Liver (tissue), 9 donors: ENCODE data around the gene PARD6A. TPM values are rescaled to one million over a fixed set of nuclear protein-coding genes. Genes with fewer than 3 reads are reported as not detected.

ENCODE experiments used
- DNase-seq: peaks from one replicate; pipeline ENCODE4 v3.0.0-alpha.2; 2017; ENCODE audit warnings: low spot score
- H3K27ac ChIP-seq, 2 donors: one replicate each; pipeline ENCODE4 v1.7.0; 2013; ENCODE audit warnings: inconsistent platforms in 2 of 2, low read length in 2 of 2, control low read depth in 1 of 2, low read depth in 1 of 2, mild to moderate bottlenecking in 1 of 2
- H3K27me3 ChIP-seq, 4 donors: one replicate each; pipeline versions ENCODE4 v1.6.1 to v1.7.0; 2013; ENCODE audit warnings: low read length in 3 of 4, inconsistent platforms in 1 of 4, mild to moderate bottlenecking in 1 of 4, moderate library complexity in 1 of 4; ENCODE audit not compliant: control insufficient read depth in 4 of 4, insufficient read depth in 4 of 4
- H3K36me3 ChIP-seq, 4 donors: one replicate each; pipeline versions ENCODE4 v1.6.1 to v1.7.0; 2013; ENCODE audit warnings: low read length in 3 of 4, mild to moderate bottlenecking in 3 of 4, low read depth in 1 of 4, moderate library complexity in 1 of 4; ENCODE audit not compliant: control insufficient read depth in 4 of 4, insufficient read depth in 3 of 4
- H3K4me1 ChIP-seq, 4 donors: one replicate each; pipeline versions ENCODE4 v1.6.1 to v1.7.0; 2013; ENCODE audit warnings: low read length in 3 of 4, mild to moderate bottlenecking in 3 of 4, moderate library complexity in 1 of 4; ENCODE audit not compliant: control insufficient read depth in 4 of 4, insufficient read depth in 4 of 4
- H3K4me3 ChIP-seq, 3 donors: one replicate each; pipeline versions ENCODE4 v1.6.1 to v1.7.0; 2013; ENCODE audit warnings: low read length in 3 of 3, control low read depth in 1 of 3, low read depth in 1 of 3, mild to moderate bottlenecking in 1 of 3
- H3K9ac ChIP-seq, 2 donors: one replicate each; pipeline ENCODE4 v1.7.0; 2013; ENCODE audit warnings: low read length in 2 of 2, mild to moderate bottlenecking in 2 of 2, moderate library complexity in 2 of 2, control low read depth in 1 of 2, low read depth in 1 of 2
- H3K9me3 ChIP-seq, 4 donors: one replicate each; pipeline versions ENCODE4 v1.6.1 to v1.7.0; 2013; ENCODE audit warnings: low read length in 3 of 4; ENCODE audit not compliant: control insufficient read depth in 4 of 4
- EGR1 ChIP-seq, 2 donors: IDR thresholded peaks; 2 replicates each; pipeline ENCODE4 v1.6.1; 2016 to 2018; ENCODE audit warnings: antibody characterized with exemption in 2 of 2, low read depth in 2 of 2
- FOXA1 ChIP-seq: IDR thresholded peaks from 2 replicates; pipeline ENCODE4 v1.6.1; 2016; ENCODE audit warnings: antibody characterized with exemption
- FOXA2 ChIP-seq: IDR thresholded peaks from 2 replicates; pipeline ENCODE4 v1.6.1; 2016; ENCODE audit warnings: antibody characterized with exemption
- HNF4A ChIP-seq, 2 donors: conservative IDR thresholded peaks; 2 replicates each; pipeline ENCODE4 v1.6.1; 2016; ENCODE audit warnings: antibody characterized with exemption in 2 of 2, mild to moderate bottlenecking in 2 of 2
- HNF4G ChIP-seq: IDR thresholded peaks from 2 replicates; pipeline ENCODE4 v1.6.1; 2016; ENCODE audit warnings: antibody characterized with exemption
- JUND ChIP-seq, 2 donors: IDR thresholded peaks; 2 replicates each; pipeline ENCODE4 v1.6.1; 2016; ENCODE audit warnings: antibody characterized with exemption in 2 of 2
- NR2F2 ChIP-seq: IDR thresholded peaks from 2 replicates; pipeline ENCODE4 v1.6.1; 2016; ENCODE audit warnings: antibody characterized with exemption
- RXRA ChIP-seq, 2 donors: IDR thresholded peaks; 2 replicates each; pipeline ENCODE4 v1.6.1; 2017 to 2018; ENCODE audit warnings: antibody characterized with exemption in 2 of 2, mild to moderate bottlenecking in 1 of 2
- SP1 ChIP-seq: IDR thresholded peaks from 2 replicates; pipeline ENCODE4 v1.6.1; 2018; ENCODE audit warnings: antibody characterized with exemption, mild to moderate bottlenecking
- YY1 ChIP-seq: IDR thresholded peaks from 2 replicates; pipeline ENCODE4 v1.6.1; 2016; ENCODE audit warnings: antibody characterized with exemption, mild to moderate bottlenecking
- WGBS: extraction: QIAGEN DNeasy Blood & Tissue Kit; methylation state at CpG from one replicate; pipeline ENCODE4 v1.1.7; 2013; 5-methylcytosine and 5-hydroxymethylcytosine counted together
- polyA plus RNA-seq, 2 donors: library from polyadenylated mRNA; stranded (reverse) in 1 of 2; unstranded in 1 of 2; fragments of 200-250 nt in 1 of 2; fragments of >200 nt in 1 of 2; fragmentation: Nextera tagmentation in 1 of 2; extraction: Ambion mirVana in 1 of 2; gene quantifications; one replicate each; pipeline versions ENCODE4 v1.2.1 to v1.2.3, GENCODE V29; 2013 to 2015
- total RNA-seq, 2 donors: library from RNA; depleted of rRNA; stranded (reverse); fragments of >200 nt; gene quantifications; one replicate each; pipeline ENCODE4 v1.2.3, GENCODE V29; 2014
- TF ChIP-seq, protein P1 (sequence below): IDR thresholded peaks from 2 replicates; pipeline ENCODE4 v1.6.1; 2016; ENCODE audit warnings: antibody characterized with exemption, mild to moderate bottlenecking
- TF ChIP-seq, protein P2 (sequence below): fragments of 150-350 bp; IDR thresholded peaks from 2 replicates; pipeline ENCODE4 v1.5.1; 2017; ENCODE audit warnings: improper control_type of control experiment, low read depth, low read length; ENCODE audit not compliant: missing input control
- TF ChIP-seq, protein P3 (sequence below): IDR thresholded peaks from 2 replicates; pipeline ENCODE4 v1.6.1; 2016; ENCODE audit warnings: antibody characterized with exemption
- donor health status: healthy.
- donor health status: healthy.
- donor health status: healthy.
- donor health status: healthy.
- donor health status: healthy.

Gene PARD6A
- total and polyA plus RNA-seq, 4 donors = 0.42 to 2.4 (median 1.8) TPM

DNA sequence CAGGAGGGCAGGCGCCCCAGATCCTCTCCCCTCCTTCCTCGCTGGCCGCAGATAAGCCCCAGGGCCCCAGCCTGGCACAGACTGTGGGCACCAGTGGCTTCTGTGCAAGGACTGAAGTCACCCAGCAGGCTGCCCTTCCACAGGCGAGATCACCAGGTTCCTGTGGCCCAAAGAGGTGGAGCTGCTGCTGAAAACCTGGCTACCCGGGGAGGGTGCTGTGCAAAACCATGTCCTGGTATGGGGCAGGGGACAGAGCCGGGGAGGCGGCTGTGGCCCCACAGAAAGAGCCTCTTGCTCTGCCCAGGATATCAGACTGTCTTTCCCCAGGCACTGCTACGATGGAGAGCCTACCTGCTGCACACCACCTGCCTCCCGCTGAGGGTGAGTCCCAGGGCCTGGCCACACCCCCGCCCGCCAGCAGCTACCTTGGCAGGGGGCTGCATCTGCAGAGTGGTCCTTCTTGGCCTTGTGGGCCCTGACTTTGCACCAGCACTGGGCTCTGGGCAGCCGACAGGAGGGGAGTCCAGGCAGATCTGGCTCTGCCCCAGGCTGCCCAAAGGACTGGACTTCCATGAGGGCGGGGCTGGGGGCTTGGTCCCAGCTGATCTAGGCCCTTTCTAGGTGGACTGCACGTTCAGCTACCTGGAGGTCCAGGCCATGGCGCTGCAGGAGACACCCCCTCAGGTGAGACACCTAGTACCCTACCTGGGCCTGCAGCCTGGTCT is 15.2 kb upstream of the PARD6A start:
- peaks cover 5 to 29% (median 14%) of the 10 kb centered on the region in 4 donors for H3K4me1 ChIP-seq

DNA sequence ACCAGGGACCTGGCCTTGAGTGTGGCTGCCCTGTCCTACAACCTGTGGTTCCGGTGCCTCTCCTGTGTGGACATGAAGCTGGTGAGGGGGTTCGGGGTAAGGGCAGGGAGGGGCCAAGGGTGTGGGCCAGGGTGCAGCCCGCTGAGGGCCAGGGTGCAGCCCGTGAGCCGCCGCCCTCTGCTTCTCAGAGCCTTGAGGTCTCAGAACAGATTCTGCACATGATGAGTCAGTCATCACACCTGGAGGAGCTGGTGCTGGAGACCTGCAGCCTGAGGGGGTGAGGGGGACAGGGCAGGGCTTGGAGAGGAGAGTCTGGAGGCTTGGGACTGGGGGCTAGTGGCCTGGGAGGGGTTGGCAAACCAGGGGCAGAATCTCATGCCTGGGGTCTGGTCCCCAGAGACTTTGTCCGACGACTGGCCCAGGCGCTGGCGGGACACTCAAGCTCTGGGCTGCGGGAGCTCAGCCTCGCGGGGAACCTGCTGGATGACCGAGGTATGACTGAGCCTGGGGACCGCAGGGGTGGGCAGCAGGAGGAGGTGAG is 13.6 kb upstream of the PARD6A start:
- H3K9ac ChIP-seq = no peak overlapping the region
- TF ChIP-seq EGR1 (IDR thresholded peaks at IDR 0.05; ENCODE audit: low read depth in 2 of 2) = no peak
- H3K27me3 ChIP-seq = no peaks in the 10 kb centered on the region
- H3K4me1 ChIP-seq = peaks cover 4 to 16% (median 8%) of the 10 kb centered on the region in 4 donors
- no peaks in the 10 kb centered on the region for H3K36me3 ChIP-seq
- 75% methylated on average over 15 of the region's 15 CpGs for WGBS
- H3K4me3 ChIP-seq = no peak overlapping the region
- no peak for DNase-seq
- H3K9me3 ChIP-seq = no peaks in the 10 kb centered on the region
- H3K27ac ChIP-seq = no peak overlapping the region

More for the DNA sequence above, 15.2 kb upstream of the PARD6A start:
- TF ChIP-seq JUND (IDR thresholded peaks at IDR 0.05) = no peak
- TF ChIP-seq EGR1 (IDR thresholded peaks at IDR 0.05; ENCODE audit: low read depth in 2 of 2) = no peak
- TF ChIP-seq, protein P1, sequence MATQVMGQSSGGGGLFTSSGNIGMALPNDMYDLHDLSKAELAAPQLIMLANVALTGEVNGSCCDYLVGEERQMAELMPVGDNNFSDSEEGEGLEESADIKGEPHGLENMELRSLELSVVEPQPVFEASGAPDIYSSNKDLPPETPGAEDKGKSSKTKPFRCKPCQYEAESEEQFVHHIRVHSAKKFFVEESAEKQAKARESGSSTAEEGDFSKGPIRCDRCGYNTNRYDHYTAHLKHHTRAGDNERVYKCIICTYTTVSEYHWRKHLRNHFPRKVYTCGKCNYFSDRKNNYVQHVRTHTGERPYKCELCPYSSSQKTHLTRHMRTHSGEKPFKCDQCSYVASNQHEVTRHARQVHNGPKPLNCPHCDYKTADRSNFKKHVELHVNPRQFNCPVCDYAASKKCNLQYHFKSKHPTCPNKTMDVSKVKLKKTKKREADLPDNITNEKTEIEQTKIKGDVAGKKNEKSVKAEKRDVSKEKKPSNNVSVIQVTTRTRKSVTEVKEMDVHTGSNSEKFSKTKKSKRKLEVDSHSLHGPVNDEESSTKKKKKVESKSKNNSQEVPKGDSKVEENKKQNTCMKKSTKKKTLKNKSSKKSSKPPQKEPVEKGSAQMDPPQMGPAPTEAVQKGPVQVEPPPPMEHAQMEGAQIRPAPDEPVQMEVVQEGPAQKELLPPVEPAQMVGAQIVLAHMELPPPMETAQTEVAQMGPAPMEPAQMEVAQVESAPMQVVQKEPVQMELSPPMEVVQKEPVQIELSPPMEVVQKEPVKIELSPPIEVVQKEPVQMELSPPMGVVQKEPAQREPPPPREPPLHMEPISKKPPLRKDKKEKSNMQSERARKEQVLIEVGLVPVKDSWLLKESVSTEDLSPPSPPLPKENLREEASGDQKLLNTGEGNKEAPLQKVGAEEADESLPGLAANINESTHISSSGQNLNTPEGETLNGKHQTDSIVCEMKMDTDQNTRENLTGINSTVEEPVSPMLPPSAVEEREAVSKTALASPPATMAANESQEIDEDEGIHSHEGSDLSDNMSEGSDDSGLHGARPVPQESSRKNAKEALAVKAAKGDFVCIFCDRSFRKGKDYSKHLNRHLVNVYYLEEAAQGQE = no peak
- no peak for TF ChIP-seq YY1
- TF ChIP-seq NR2F2 = no peak
- TF ChIP-seq HNF4G = no peak
- TF ChIP-seq RXRA (IDR thresholded peaks at IDR 0.05) = no peak
- no peak for TF ChIP-seq HNF4A (conservative IDR thresholded peaks at IDR 0.05)
- TF ChIP-seq, protein P2, sequence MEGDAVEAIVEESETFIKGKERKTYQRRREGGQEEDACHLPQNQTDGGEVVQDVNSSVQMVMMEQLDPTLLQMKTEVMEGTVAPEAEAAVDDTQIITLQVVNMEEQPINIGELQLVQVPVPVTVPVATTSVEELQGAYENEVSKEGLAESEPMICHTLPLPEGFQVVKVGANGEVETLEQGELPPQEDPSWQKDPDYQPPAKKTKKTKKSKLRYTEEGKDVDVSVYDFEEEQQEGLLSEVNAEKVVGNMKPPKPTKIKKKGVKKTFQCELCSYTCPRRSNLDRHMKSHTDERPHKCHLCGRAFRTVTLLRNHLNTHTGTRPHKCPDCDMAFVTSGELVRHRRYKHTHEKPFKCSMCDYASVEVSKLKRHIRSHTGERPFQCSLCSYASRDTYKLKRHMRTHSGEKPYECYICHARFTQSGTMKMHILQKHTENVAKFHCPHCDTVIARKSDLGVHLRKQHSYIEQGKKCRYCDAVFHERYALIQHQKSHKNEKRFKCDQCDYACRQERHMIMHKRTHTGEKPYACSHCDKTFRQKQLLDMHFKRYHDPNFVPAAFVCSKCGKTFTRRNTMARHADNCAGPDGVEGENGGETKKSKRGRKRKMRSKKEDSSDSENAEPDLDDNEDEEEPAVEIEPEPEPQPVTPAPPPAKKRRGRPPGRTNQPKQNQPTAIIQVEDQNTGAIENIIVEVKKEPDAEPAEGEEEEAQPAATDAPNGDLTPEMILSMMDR = no peak
- TF ChIP-seq, protein P3, sequence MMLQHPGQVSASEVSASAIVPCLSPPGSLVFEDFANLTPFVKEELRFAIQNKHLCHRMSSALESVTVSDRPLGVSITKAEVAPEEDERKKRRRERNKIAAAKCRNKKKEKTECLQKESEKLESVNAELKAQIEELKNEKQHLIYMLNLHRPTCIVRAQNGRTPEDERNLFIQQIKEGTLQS = no peak
- no peak for TF ChIP-seq FOXA1
- no peak for TF ChIP-seq SP1
- TF ChIP-seq FOXA2 = no peak
- Histone ChIP-seq H3K27me3 (no peaks in the 10 kb centered on the region), H3K9me3 (no peaks in the 10 kb centered on the region), H3K4me3 (peak overlapping the region in 1 of 3 donors; percentile 40), H3K36me3 (no peaks in the 10 kb centered on the region), H3K27ac (no peak overlapping the region), H3K9ac (no peak overlapping the region)
- DNase-seq = no peak
- 87% methylated on average over 15 of the region's 15 CpGs for WGBS
